OCI-M1 (cell line): ENCODE data around the gene EPC2.
A peak's percentile ranks its signal among the peaks of the same experiment; 100 is the strongest.
"Not testable (repeated sequence)": the region's sequence is repeated elsewhere in the genome, so short reads cannot be mapped to it uniquely, and the experiment has no call there.

Experiments used
- DNase-seq: peaks from one replicate; lab custom pipeline; 2025; lab: John Stamatoyannopoulos, UW

The EPC2 gene

DNA sequence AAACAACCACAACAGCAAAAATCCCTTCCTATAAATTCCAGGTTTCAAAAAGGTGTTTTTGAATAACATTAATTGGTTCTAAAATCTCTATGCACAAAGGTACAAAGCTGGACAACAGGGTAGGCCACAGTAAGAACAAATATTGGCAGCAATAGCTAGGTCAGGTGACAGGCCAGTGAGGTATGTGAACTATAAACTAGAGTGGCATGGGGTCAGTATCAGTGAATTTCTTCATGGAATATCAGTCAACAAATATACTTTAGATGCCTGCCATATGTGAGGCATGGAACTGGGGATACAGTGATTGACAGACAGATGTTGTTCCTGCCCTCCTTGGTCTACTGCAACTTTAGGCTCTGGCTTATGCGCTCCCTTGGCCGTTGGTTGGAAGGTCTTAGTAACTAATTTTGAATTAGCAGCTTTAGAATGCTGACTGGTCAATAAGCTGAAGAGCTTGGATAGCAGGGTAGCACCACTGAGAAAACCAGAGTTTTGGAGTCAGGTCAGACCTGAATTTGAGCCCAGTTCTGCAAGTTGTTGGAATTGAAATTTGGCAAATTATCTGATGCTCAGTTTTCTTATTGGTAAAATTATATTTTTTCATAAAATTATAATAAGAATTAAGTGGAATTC is 2.3 kb upstream of the EPC2 start:
- no peak for DNase-seq

DNA sequence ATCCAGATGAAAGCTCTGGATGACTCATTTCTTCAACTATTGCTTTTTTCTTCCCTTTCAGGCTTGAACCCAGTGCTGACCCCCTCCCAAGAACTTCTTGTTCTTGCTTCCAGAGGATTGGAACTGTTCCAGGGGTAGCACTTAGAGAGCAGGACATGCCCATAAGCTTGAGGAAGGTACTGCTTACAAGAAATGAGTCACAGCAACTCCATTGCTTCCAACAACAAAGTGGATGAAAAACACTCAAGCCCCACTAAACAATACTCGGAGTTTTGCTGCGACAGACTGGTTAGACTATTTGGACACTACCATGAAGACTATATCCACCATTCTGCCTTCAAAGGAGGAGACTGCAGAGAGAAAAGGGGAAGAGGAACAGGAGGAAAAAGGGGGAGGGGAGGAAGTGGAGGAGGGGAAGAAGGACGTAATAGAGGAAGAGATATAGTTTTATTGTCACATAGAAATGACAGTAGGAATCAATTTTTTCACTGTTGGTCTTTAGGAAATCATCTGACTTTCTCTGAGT is 1.6 kb upstream of the EPC2 start:
- peak; percentile 74 for DNase-seq

DNA sequence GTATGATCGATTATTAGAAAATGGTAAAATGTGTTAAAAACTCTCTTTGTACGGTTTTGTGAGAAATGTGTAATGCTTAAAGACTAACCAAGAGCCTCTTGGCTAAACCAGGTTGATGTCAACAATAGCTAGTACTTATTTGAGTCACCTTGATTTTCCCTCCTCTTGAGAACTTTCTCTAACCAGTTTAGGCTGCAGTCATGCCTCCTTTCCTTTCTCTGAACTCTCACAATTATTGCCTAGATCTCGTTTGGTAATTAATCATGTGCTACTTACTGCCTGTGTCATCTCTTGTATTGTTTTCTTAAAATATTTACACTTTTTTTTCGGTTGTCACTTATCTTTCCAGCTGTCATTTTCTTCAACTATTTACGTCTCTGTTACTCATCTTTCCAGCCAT is 1.1 kb upstream of the EPC2 start:
- DNase-seq, result peak; percentile 57

DNA sequence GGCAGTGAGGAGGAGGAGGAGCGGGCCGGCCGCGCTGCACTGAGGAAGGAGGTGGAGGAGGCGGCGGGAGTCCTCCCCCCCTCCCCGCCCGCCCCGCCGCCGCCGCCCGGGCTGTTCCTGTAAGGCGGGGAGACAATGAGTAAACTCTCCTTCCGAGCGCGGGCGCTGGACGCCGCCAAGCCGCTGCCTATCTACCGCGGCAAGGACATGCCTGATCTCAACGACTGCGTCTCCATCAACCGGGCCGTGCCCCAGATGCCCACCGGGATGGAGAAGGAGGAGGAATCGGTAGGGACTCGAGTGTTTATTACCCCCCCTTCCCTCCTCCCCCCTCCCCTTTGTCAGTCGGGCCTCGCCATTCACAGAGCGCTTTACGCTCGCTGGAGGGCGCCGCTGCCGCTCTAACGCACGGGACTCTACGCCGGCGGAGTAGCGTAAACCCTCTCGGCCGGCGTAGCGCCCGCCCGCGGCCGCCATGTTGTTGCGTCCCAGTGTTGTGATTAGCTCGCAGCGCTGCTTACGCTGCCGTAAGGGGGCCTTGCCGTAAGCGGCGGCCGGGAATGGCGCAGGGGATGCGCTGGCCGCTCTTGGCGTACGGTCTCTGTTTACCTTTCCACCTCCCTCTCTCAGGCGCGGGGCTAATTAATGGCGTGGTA is 460 bp downstream of the EPC2 start:
- DNase-seq, result peak; percentile 95

DNA sequence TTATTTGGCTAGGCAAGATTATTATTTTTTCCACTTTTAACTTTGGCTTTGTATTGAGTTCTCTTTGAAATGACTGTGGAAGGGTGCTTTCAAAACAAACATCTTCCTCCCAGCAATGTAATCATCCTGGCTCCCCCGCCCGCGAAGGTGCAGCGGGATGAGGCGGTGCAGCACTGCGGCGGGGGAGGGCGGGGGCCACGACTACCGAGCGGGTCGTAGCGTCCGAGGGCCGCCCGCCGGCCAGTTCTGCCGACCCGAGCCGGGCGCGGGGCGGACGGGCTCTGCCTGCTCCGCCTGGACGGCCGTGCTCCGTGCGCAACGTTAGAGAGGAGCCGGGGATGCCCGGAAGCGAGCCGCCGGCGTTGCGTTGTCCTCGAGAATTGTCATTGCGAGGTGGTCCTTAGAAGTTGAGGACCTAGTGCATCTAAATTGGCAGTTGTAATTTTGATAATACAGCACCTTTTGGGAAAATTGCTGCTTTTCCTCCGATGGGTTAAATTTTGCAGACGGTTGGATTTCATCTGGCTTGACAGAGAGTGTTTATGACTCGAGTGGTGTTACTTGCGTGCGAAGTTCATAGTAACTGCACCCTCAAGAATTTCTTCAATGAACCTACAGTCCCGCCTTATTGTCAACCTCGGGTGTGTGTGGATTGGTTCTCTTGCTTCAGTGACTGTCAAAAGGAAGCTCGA is 1.1 kb downstream of the EPC2 start:
- DNase-seq, result peak; percentile 85

DNA sequence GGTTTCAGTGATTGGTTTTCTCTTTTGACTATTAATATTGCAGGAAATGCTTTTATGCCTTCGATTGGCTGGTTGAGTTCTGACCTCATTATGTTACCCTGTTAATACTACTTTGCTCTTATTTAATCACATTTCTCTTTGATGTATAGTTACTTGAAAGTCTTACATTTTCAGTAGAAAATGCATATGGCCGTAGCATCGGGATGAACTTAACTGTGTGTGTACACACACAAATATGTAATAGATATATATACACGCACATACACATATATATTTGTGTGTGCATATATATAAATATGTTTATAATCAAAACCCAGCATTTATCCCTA is 1.6 kb downstream of the EPC2 start:
- DNase-seq, result no peak

DNA sequence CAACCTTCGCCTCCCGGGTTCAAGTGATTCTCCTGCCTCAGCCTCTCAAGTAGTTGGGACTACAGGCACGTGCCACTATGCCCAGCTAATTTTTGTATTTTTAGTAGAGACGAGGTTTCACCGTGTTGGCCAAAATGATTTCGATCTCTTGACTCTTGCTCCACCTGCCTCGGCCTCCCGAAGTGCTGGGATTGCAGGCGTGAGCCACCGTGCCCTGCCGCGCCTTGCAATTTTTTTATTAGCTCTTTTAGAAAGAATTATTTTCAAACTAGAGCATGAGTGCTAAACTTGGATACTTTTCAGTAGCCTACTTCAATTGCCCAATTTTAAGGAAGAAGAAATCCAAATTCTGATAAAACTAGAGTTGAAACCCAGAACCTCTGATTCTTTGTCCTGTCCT is 3.2 kb downstream of the EPC2 start:
- DNase-seq, result not testable (repeated sequence)

DNA sequence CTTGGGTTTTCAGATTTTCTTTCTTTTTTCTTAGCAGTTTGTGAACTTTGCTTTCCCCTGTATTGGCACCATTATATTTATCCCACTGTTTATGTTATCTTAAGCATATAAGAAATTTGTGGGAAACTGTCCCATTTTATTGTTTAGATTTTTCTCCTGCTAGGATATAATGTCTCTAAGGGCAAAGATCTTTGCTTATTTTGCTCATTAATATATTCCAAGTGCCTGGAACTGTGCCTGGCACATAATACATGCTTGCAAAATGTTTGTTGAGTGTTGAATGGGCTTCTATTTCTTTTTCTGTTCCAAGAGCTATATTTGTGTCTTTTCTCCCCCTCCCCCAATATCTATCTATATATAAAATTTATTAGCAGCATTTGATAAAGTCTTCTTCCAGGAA is 5.4 kb downstream of the EPC2 start:
- DNase-seq, result no peak

DNA sequence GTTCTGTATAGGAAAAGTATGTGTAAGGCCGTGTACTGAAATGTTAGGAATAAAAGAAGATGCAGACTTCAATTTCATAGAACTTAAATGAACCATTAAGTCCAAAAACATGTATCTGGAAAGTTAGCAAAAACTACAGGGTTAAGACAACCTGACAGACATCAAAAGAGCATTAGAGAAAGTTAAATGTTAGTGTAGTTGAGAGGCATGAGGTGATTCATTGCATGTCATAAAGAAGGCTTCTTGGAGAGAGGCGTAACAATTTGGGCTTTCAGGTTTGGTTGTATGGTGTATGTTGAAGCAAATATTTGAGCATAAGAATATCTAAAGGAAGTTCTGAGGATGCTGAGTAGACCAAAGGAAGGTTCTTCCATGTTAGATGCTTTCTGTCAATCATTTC is 6.3 kb downstream of the EPC2 start:
- no peak for DNase-seq

DNA sequence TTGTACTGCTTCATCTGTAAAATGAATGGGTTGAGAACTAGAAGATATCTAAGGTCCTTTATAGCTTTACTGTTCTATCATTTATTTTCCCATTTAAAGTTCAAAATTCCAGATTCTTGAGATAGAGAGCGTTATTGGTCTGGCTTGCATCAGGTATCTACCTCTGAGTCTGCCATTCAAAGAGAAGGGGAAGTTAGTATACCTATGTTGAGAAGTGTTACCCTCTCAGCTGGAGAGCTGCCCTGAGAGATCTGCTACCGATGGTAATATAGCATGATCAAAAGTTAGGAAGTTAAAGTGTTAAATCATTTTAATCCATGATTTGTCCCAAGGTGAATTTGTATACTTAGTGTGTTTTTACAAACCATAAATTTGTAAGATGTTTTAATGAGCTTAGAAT is 7.4 kb downstream of the EPC2 start:
- no peak for DNase-seq

DNA sequence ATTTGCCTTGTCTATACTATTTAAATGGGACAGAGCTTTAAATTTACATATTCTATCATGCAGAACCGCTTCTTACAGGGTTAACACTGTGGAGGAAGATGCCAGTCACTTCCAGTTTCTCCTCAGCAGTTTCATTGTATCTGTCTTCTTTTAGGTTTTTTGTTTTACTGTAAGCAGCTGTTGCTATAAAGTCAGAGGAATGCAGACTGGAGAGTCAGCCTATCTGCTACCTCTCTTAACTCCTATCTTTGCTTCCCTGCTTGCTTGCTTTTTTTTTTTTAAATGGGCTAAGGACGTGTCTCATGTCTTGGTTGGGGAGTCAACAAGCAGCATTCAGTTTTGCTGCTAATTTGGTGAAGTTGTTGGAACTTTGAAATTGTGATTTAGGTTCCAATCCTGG is 8.9 kb downstream of the EPC2 start:
- DNase-seq, result peak; percentile 21

DNA sequence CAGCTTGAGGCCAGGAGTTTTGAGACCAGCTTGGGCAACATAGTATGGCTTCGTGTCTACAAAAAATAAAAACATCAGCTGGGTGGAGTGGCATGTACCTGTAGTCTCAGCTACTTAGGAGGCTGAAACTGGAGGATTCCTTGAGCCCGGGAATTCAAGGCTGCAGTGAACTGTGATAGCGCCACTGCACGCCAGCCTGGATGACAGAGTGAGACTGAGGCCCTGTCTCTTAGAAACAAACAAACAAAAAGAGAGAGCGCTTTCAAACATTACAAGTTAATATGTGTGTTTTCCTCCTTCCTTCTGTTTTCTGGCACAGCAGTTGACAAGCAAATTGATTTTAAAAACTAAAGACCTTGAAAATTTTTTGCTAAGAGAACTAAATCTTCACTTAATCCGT is 9.9 kb downstream of the EPC2 start:
- no peak for DNase-seq

DNA sequence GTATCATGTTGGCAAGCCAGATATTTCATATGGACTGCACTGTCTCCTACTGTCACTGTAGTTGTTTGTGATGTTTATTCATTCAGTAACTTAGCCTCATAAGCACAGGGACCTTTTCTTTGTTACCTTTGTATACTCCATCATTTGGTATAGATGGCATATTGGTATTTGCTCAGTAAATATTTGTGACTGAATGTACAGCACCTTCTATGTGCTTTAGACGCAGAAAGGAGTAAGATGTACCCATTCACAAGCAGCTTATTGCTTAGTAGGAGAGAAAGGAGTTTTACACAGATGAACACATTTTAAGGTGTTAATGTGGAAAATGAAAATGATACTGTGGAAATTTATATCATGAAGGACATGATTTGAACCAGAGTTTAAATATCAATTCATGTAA is 12.0 kb downstream of the EPC2 start:
- no peak for DNase-seq

DNA sequence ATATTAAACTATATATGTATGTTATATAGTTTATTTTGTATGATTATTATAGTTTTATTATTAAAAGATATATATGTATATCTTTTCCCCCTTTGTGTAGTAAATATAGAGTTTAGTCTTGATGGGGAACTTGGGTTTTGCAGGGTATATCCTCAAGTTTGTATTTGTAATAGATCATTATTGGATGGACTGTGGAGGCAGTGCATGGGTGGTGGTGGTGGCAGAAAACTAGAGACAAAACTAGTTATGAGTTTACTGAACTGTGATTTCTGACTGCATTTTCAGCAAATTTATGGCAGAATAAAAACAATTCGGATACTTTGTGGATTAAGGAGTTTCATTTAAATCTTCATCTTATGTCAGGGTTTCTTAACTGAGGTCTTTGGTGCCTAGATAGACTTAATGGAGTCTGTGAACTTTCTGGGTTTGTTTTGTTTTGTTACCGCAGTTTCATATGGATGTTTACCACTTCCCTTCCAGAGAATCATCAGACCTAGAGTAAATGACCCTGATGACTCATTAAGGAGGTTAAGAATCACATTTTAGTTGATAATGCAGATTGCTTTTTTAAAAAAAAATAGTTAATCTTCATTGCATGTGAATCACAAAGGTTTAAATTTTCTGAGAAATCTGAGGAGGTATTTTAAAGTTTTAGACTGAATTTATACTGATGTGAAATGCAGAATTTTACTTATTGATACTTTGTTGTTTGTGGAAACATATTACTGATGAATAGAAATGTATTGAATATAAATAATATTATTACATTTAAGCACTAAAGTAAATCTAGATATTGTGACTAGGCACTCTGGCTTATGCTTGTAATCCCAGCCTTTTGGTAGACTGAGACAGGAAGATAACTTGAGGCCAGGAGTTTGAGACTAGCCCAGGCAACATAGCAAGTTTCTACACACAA is 14.5 kb downstream of the EPC2 start:
- peak; percentile 20 for DNase-seq

DNA sequence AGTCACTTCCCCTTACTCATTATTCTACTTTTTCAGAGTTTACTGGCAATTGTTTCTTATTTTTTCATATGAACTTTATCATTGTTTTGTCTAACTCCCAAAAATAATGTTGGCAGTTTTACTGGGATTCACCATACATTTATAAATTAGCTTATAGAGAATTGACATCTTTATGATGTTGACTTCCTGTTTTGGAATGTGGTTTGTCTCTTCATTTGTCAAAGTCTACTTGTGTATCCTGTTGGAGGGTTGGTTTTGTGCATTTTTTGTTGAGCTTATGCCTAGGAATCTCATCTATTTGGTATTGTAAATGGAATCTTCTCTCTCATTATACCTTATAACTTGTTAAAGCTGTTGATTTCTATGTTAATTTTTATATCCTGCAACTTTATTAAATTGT is 16.4 kb downstream of the EPC2 start:
- DNase-seq, result no peak

DNA sequence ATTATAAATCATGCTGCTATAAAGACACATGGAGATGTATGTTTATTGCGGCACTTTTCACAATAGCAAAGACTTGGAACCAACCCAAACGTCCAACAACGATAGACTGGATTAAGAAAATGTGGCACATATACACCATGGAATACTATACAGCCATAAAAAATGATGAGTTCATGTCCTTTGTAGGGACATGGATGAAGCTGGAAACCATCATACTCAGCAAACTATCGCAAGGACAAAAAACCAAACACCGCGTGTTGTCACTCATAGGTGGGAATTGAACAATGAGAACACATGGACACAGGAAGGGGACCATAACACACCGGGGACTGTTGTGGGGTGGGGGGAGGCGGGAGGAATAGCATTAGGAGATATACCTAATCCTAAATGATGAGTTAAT is 17.8 kb downstream of the EPC2 start:
- not testable (repeated sequence) for DNase-seq

DNA sequence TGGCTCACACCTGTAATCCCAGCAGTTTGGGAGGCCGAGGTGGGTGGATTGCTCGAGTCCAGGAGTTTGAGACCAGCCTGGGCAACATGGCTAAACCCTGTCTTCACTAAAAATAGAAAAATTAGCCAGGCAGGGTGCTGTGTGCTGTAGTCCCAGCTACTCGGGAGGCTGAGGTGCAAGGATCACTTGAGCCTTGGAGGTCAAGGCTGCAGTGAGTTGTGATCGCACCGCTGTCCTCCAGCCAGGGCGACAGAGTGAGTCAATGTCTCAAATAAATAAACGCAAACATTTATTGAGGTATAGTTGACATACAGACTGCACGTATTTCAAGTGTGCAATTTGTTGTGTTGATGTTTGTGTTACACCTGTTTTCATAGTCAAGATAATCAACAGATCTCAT is 19.7 kb downstream of the EPC2 start:
- no peak for DNase-seq

DNA sequence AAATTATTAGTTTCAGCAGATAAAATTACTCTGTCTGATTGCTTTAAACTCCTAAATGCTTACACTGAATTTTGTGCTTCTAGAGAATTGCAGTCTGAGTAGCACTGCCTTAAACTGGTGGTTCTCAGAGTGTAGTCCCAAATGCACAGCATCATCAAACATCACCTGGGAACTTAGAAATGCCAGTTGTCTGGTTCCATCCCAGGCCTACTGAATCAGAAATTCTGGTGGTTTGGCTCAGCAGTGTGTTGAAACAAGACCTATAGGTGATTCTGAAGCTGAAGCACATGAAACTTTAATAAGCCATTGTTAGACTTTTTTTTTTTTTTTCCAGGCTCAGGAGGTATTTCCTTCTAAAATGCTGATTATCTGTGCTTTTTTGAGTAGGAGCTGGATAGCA is 22.0 kb downstream of the EPC2 start:
- DNase-seq, result no peak

DNA sequence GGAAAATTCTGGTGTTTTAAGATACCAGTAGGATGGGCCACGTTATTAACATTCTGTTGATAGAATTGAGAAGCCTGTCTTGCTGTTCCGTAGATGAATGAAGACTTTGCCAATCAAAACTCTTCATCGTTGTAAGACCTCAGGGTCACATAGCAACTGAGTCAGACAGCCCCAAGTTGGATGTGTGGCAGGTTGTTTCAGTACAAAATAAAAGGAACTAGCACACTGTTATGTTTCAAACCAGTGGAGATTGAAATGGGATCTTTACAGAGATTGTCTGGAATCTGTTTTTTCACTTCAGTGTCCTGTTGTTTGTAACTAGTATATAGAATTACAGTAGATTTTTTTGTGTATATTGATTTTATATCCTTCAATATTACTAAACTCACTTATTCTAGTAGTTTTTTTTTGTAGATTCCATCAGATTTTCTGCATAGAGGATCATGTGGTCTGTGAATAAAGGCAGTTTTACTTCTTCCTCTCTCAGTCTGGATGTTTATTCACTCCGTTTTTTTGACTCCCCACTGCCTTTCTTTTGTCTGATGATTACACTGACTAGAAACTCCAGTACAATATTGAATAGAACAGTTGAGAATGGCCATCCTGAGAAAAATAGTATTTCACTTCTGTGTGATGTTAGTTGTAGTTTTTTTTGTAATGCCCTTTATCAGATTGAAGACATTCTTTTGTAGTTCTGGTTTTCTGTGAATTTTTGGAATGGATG is 22.7 kb downstream of the EPC2 start:
- no peak for DNase-seq

DNA sequence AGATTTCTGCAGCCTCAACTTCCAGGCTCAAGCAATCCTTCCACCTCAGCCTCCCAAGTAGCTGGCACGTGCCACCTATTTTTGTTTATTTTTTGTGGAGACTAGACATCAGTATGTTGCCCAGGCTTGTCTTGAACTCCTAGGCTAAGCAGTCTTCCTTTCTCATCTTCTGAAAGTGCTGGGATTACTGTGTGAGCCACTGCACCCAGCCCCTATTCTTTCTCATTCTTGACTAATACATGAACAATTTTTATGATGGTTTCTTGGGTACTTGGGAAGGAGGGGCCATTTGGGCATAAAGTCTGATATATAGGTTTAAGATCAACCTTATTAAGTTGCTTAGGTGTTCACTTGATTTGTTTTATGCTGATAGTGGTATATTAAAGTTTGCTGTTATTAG is 26.2 kb downstream of the EPC2 start:
- no peak for DNase-seq
